A673 (cell line): ENCODE results near the gene KATNAL2. TPM values are rescaled to one million over a fixed set of nuclear protein-coding genes. Genes with fewer than 3 reads are reported as not detected.

Source experiments
- BruUV-seq: library from RNA; stranded (reverse); fragments of 400-500 nt; replicated peaks from 2 replicates; lab custom pipeline; 2021; lab: Mats Ljungman, UMichigan
- CTCF ChIA-PET: fragments of 300-600 bp; sonication (Branson Sonifier 250); formaldehyde crosslinking; loops from one replicate; lab custom pipeline; 2022; ENCODE audit warnings: antibody characterized with exemption; lab: Charles Lee
- POLR2A ChIA-PET: fragments of 300-600 bp; sonication (Branson Sonifier 250); formaldehyde crosslinking; loops from one replicate; lab custom pipeline; 2022; ENCODE audit warnings: antibody characterized with exemption; ENCODE audit not compliant: low non-redundant PET; lab: Charles Lee
- DNase-seq: peaks from one replicate; pipeline ENCODE4 v3.0.0-alpha.2; 2015; ENCODE audit warnings: low spot score
- H3K27ac ChIP-seq: fragments of 200-600 bp; sonication (generic); 2 replicates; pipeline ENCODE4 v1.5.1; 2016; ENCODE audit warnings: mixed run types, low read depth, mild to moderate bottlenecking, mixed read lengths, antibody characterized with exemption, low read length; ENCODE audit not compliant: poor library complexity, severe bottlenecking
- H3K27me3 ChIP-seq: fragments of 200-600 bp; sonication (generic); replicated peaks from 2 replicates; pipeline ENCODE4 v1.6.1; 2017; ENCODE audit warnings: mixed run types, low read depth, mild to moderate bottlenecking, mixed read lengths, antibody characterized with exemption, low read length; ENCODE audit not compliant: insufficient read depth, poor library complexity
- H3K36me3 ChIP-seq: fragments of 200-600 bp; sonication (generic); 2 replicates; pipeline ENCODE4 v1.6.1; 2016; ENCODE audit warnings: mixed run types, mild to moderate bottlenecking, mixed read lengths, antibody characterized with exemption, low read length; ENCODE audit not compliant: insufficient read depth, poor library complexity, severe bottlenecking
- H3K4me1 ChIP-seq: fragments of 200-600 bp; sonication (generic); 2 replicates; pipeline ENCODE4 v1.6.1; 2017; ENCODE audit warnings: mixed run types, mild to moderate bottlenecking, mixed read lengths, antibody characterized with exemption, low read length; ENCODE audit not compliant: insufficient read depth, poor library complexity, severe bottlenecking
- H3K4me3 ChIP-seq: fragments of 200-600 bp; sonication (generic); 2 replicates; pipeline ENCODE4 v1.5.1; 2016; ENCODE audit warnings: low read depth, mixed run types, mild to moderate bottlenecking, mixed read lengths, low read length; ENCODE audit not compliant: poor library complexity, severe bottlenecking
- H3K9me3 ChIP-seq: fragments of 200-600 bp; sonication (generic); 2 replicates; pipeline ENCODE4 v1.6.1; 2016; ENCODE audit warnings: mixed run types, low read depth, mild to moderate bottlenecking, mixed read lengths, antibody characterized with exemption, low read length; ENCODE audit not compliant: poor library complexity, severe bottlenecking
- EZH2 ChIP-seq: fragments of 200-600 bp; sonication (generic); IDR thresholded peaks from 2 replicates; pipeline ENCODE4 v1.6.1; 2017; ENCODE audit warnings: borderline replicate concordance, low read depth, mild to moderate bottlenecking, mixed read lengths, antibody characterized with exemption, low read length; ENCODE audit not compliant: poor library complexity, severe bottlenecking
- intact Hi-C: fragments of 100-400 bp; cut with micrococcal nuclease; formaldehyde crosslinking; loops from one replicate; pipeline ENCODE4 v1.10.0; 2022; ENCODE audit not compliant: unreplicated experiment
- total RNA-seq: library from RNA; stranded (reverse); gene quantifications from 2 replicates; pipeline ENCODE4 v1.2.3, GENCODE V29; 2021
- TF ChIP-seq, protein P1 (sequence below): fragments of 300-800, 200-600 bp; sonication (generic); conservative IDR thresholded peaks from 2 replicates; pipeline ENCODE4 v1.5.1; 2017; ENCODE audit warnings: low read depth, mild to moderate bottlenecking, antibody characterized with exemption, low read length, moderate library complexity, mixed read lengths

KATNAL2 gene
- total RNA-seq, 1 experiment from 2014 or later = 10.6 TPM

DNA sequence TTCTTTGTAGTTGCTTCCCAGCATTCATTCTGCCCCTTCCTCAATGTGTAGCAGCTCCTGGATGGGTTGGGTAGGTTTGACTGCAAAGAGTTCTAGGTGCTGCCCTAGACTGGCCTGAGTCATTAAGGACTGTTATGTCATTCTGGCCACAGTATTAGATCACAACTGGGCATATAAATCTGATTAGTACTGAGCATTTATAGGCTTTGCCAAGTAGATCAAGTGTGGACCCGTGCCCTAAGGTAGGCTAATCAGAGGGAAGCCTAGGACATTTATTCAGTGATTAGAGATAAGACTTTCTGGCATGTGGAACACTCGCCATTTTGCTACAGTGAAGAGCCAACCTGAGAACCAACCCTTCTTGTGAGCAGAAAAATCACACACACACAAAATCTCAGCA lies 2.7 kb downstream of the KATNAL2 start:
- H3K4me1 ChIP-seq = peaks cover 14% of the 10 kb centered on the region
- no peak for TF ChIP-seq EZH2
- TF ChIP-seq, protein P1, sequence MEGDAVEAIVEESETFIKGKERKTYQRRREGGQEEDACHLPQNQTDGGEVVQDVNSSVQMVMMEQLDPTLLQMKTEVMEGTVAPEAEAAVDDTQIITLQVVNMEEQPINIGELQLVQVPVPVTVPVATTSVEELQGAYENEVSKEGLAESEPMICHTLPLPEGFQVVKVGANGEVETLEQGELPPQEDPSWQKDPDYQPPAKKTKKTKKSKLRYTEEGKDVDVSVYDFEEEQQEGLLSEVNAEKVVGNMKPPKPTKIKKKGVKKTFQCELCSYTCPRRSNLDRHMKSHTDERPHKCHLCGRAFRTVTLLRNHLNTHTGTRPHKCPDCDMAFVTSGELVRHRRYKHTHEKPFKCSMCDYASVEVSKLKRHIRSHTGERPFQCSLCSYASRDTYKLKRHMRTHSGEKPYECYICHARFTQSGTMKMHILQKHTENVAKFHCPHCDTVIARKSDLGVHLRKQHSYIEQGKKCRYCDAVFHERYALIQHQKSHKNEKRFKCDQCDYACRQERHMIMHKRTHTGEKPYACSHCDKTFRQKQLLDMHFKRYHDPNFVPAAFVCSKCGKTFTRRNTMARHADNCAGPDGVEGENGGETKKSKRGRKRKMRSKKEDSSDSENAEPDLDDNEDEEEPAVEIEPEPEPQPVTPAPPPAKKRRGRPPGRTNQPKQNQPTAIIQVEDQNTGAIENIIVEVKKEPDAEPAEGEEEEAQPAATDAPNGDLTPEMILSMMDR = no peak
- intact Hi-C loops = no loop called here
- H3K36me3 ChIP-seq = no peaks in the 10 kb centered on the region
- no peaks in the 10 kb centered on the region for H3K27me3 ChIP-seq
- H3K27ac ChIP-seq = no peak overlapping the region
- ChIA-PET CTCF (no interaction called here), POLR2A (no interaction called here)
- no peak for DNase-seq
- no peaks in the 10 kb centered on the region for H3K9me3 ChIP-seq
- no peak overlapping the region for H3K4me3 ChIP-seq
- BruUV-seq = no TSS peak

DNA sequence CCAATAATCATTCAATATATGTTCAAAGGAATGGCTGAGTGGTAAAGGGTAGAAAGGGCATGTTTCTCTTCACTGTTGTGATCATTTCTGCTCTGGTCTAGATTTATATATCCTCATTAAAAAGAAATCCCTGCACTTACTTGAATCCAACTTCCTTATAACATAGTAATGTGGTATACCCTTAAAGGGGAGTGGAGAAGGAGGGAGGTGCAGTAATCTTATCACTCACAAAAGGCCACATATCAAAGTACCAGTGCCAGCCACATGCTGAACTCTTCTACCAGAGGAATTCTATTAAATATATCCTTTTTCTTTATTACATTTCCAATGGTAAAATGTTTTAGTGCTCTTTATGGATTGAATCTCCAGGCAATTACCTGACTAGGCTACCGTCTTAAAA lies 3.3 kb downstream of the KATNAL2 start:
- no peak for DNase-seq
- H3K36me3 ChIP-seq = no peaks in the 10 kb centered on the region
- POLR2A ChIA-PET = no interaction called here
- H3K4me3 ChIP-seq = no peak overlapping the region
- CTCF ChIA-PET = no interaction called here
- H3K4me1 ChIP-seq = peaks cover 8% of the 10 kb centered on the region
- no TSS peak for BruUV-seq
- TF ChIP-seq, protein P1 = no peak
- no peak for TF ChIP-seq EZH2
- no peak overlapping the region for H3K27ac ChIP-seq
- H3K27me3 ChIP-seq = no peaks in the 10 kb centered on the region
- intact Hi-C loops = no loop called here
- H3K9me3 ChIP-seq = no peaks in the 10 kb centered on the region

DNA sequence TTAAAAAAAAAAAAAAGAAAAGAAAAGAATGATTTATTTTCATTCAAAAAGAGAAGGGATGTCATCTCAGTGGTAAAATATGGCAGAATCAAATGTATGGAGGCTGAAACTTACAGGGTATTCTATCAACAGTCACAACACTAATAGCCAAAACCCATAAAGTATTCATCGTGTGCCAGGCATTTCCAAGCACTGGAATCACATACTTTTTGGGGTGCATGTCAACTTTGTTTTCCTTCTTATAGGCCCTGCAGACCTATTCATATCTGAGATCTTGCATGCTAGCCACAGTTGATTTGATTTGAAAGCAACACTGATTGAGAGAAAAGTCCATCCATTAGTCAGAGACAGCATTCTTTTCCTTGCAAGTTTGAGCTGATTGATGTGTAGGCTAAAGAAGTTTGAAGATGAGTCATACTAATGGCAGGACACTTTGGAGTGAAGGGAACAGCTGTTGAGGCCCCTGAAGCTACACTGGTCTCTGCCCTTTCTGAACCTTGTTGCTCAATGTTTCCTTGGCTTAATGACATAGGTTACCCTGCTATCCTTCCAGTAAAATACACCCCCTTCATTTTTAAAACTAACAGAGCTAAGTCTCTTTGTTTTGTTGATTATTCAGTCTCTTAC lies 22.0 kb downstream of the KATNAL2 start:
- no peaks in the 10 kb centered on the region for H3K27me3 ChIP-seq
- CTCF ChIA-PET = no interaction called here
- H3K4me1 ChIP-seq = peaks cover 6% of the 10 kb centered on the region
- TF ChIP-seq EZH2 = no peak
- TF ChIP-seq, protein P1 = no peak
- intact Hi-C loops = no loop called here
- no peaks in the 10 kb centered on the region for H3K9me3 ChIP-seq
- no TSS peak for BruUV-seq
- no peak overlapping the region for H3K27ac ChIP-seq
- POLR2A ChIA-PET = no interaction called here
- H3K36me3 ChIP-seq = no peaks in the 10 kb centered on the region
- H3K4me3 ChIP-seq = no peak overlapping the region
- peak; percentile 50 for DNase-seq
